Uterus (tissue), 2 donors: ENCODE data around the gene AFAP1L1.

ENCODE experiments used
- POLR2A ChIP-seq, 2 donors: fragments of 450-650 bp; IDR thresholded peaks; one replicate each; pipeline ENCODE4 v1.6.1; 2016; ENCODE audit warnings: antibody characterized with exemption in 2 of 2, mild to moderate bottlenecking in 1 of 2, moderate library complexity in 1 of 2
- TF ChIP-seq, protein P1 (sequence below), 4 experiments: fragments of 200-600 bp in 2 of 4; fragments of 450-650 bp in 2 of 4; sonication (generic) in 2 of 4; IDR thresholded peaks; one replicate each; pipeline ENCODE4 v1.5.1; 2016 to 2019; ENCODE audit warnings: antibody characterized with exemption in 4 of 4, mild to moderate bottlenecking in 2 of 4, moderate library complexity in 1 of 4

DNA sequence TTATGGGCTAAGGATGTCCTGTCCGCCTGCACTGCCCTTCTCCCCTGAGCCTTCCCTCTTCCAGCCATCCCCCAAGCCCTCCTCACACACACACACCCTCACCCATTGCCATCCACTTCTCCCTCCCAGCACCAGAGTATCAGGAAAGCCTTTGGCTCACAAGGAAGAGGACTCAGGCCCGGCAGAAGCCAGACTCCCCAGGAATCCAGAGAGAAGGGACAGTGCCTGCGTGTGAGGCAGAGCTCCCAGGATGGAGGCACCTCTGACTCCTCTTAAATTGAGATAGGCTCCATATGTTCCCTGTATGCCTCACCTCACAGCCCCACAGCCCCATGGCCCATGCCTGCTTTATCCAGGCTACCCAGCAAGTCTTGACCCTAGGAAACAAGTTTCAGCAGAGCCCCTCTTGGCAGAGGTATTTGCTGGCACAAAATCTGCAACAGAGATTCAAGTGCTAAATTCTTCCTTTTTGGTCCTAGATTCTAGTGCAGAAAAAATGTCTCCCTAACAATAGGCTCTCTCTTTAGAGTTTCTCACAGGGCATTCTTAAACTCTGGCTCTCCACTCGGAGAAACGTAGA lies 106.7 kb downstream of the AFAP1L1 start:
- no peak for TF ChIP-seq POLR2A (IDR thresholded peaks at IDR 0.05)
- TF ChIP-seq, protein P1, sequence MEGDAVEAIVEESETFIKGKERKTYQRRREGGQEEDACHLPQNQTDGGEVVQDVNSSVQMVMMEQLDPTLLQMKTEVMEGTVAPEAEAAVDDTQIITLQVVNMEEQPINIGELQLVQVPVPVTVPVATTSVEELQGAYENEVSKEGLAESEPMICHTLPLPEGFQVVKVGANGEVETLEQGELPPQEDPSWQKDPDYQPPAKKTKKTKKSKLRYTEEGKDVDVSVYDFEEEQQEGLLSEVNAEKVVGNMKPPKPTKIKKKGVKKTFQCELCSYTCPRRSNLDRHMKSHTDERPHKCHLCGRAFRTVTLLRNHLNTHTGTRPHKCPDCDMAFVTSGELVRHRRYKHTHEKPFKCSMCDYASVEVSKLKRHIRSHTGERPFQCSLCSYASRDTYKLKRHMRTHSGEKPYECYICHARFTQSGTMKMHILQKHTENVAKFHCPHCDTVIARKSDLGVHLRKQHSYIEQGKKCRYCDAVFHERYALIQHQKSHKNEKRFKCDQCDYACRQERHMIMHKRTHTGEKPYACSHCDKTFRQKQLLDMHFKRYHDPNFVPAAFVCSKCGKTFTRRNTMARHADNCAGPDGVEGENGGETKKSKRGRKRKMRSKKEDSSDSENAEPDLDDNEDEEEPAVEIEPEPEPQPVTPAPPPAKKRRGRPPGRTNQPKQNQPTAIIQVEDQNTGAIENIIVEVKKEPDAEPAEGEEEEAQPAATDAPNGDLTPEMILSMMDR (IDR thresholded peaks at IDR 0.05), result no peak
